Mucosa of stomach (tissue), 1 donor: ENCODE data around the gene KLF6.

ENCODE experiments used
- H3K27me3 ChIP-seq: one replicate; pipeline ENCODE4 v1.7.0; 2013; ENCODE audit warnings: mild to moderate bottlenecking, low read length; ENCODE audit not compliant: control insufficient read depth, insufficient read depth
- H3K36me3 ChIP-seq: one replicate; pipeline ENCODE4 v1.7.0; 2013; ENCODE audit warnings: low read length; ENCODE audit not compliant: control insufficient read depth, insufficient read depth
- H3K4me1 ChIP-seq: one replicate; pipeline ENCODE4 v1.7.0; 2013; ENCODE audit warnings: mild to moderate bottlenecking, low read length; ENCODE audit not compliant: control insufficient read depth, insufficient read depth
- H3K4me3 ChIP-seq: one replicate; pipeline ENCODE4 v1.7.0; 2013; ENCODE audit warnings: low read length
- H3K9ac ChIP-seq: one replicate; pipeline ENCODE4 v1.7.0; 2013; ENCODE audit warnings: mild to moderate bottlenecking, low read length, moderate library complexity
- H3K9me3 ChIP-seq: one replicate; pipeline ENCODE4 v1.7.0; 2013; ENCODE audit warnings: mild to moderate bottlenecking, low read length, moderate library complexity; ENCODE audit not compliant: control insufficient read depth
- donor health status: Pancreatic carcinoma.

Gene KLF6

DNA sequence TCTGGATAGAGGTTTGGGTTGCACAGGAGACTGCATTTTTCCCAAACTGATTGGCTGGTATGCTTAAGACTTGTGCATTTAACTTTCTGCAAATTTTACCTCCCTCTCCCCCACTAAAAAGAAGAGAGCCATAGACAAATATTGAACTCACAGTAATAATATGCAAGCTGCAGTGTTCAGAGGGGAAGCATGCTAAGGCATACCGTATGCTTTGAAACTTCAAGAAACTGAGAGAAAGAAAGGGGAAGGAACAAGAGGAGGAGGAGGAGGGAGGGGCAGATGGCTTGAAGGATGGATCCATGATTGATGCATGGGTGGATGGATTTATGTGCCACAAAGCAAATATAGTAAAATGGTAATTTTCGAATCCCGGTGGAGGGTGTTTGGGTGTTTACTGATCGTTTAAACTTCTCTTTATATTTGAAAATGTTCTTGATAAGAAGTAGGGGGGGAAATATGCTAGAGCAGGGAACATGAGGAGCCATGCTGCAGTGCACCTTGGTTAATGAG lies 7.8 kb upstream of the KLF6 start:
- Histone ChIP-seq H3K27me3 (no peaks in the 10 kb centered on the region), H3K4me3 (no peak overlapping the region), H3K4me1 (no peaks in the 10 kb centered on the region), H3K9me3 (no peaks in the 10 kb centered on the region), H3K36me3 (no peaks in the 10 kb centered on the region), H3K9ac (no peak overlapping the region)

DNA sequence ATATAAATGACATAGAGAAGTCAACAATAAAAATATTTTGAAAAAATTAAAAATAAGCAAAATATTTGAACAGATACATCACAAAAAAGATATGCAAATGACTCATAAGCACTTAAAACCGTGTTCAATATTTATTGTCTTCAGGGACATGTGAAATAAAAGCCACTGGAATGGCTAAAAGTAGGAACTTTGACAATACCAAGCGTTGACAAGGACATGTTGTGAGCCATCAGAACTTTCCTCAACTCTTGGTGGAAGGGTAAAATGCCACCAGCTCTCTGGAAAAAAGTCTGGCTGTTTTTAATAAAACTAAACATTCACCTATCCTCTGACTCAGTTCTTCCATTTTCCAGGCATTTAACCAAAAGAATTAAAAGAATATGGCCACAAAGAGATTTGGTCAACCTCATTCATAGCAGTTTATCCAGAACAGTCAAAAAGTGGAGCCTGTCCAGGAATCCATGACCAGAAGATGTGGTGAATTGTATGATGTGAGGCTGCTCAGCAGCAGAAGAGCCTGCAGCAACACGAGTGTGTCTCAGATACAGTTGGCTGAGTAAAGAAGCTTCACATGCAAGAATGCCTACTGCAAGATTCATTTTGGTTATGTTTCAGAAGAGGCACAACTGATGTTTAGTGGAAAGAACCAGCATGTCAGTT lies 7.1 kb upstream of the KLF6 start:
- no peak overlapping the region for H3K4me3 ChIP-seq
- no peaks in the 10 kb centered on the region for H3K27me3 ChIP-seq
- H3K4me1 ChIP-seq = no peaks in the 10 kb centered on the region
- no peak overlapping the region for H3K9ac ChIP-seq
- H3K9me3 ChIP-seq = no peaks in the 10 kb centered on the region
- no peaks in the 10 kb centered on the region for H3K36me3 ChIP-seq

DNA sequence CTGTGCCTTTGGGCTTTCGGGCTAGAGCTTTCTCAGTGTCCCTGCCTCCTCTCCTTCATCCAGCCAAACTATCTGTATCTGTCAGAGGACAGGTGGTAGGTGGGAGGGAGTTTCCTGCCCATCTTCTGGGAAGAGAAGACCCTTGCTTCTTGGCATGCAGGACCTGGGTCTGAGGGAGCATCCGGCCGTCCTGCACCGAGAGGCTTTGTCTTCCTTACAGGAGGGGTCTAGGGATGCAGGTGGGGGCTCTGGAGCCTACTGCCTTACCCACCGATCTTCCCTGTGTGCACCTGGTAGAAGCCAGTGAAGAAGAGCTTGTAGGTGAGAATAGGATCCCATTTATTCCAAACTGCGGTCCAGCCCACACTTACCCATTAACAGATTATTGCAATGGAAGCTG lies 5.8 kb upstream of the KLF6 start:
- Histone ChIP-seq H3K9me3 (no peaks in the 10 kb centered on the region), H3K27me3 (no peaks in the 10 kb centered on the region), H3K4me1 (peaks cover 7% of the 10 kb centered on the region), H3K36me3 (no peaks in the 10 kb centered on the region), H3K9ac (no peak overlapping the region), H3K4me3 (no peak overlapping the region)

DNA sequence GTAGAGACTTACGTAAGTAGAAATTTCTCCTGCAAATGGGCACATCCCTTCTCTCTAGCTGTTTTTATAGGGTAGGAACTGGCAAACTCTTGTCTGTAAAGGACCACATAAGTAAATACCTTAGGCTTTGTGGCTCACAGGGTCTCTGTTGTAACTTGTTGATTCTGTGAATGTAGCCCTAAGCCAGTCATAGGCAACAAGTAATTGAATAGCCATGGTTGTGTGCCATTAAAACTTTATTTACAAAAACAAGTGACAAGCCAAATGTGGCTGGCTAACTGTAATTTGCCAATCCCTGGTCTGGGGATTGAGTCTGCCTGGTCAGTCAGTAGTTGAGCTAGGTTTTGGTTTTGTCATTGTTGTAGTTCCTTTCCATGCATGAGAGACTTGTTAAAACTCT lies 5.3 kb upstream of the KLF6 start:
- Histone ChIP-seq H3K27me3 (no peaks in the 10 kb centered on the region), H3K4me1 (peaks cover 7% of the 10 kb centered on the region), H3K36me3 (no peaks in the 10 kb centered on the region), H3K4me3 (no peak overlapping the region), H3K9ac (no peak overlapping the region), H3K9me3 (no peaks in the 10 kb centered on the region)

DNA sequence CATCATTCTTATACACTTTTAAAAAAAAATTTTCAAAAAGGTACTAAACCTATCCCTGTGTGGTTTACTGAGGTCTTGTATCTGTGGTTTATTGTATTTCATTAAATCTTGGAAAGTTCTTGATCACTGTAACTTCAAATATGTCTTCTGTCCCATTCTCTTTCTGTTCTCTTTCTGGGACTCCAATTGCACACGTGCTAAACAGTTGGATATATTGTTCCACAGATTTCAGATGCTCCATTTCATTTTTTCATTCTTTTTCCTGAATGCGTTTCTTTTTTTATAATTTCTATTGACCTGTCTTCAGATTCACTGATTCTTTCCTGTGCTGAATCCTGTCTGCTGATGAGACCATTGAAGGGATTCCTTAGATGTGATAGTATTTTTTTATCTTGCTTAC lies 4.6 kb upstream of the KLF6 start:
- H3K36me3 ChIP-seq = no peaks in the 10 kb centered on the region
- no peaks in the 10 kb centered on the region for H3K27me3 ChIP-seq
- H3K9me3 ChIP-seq = no peaks in the 10 kb centered on the region
- no peak overlapping the region for H3K9ac ChIP-seq
- H3K4me3 ChIP-seq = no peak overlapping the region
- peaks cover 7% of the 10 kb centered on the region for H3K4me1 ChIP-seq

DNA sequence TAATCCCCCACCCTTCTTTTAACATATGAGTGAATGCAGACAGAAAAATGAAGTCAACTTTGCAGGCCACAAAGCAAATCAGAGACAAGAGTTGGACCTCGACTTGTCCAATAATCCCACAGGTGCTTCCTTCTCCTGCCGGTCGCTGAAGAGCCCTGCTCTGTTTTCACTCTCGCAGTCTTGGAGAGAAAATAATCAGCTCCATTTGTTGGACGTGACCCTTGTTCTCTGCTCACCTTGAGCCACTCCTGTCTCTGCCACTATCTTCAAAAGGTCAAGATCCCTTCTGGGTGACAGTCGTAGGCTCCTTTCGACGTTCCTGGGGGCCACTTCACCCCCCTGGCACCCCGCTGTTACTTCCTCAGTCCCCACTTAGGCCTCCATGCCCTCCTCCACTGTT lies 2.8 kb upstream of the KLF6 start:
- Histone ChIP-seq H3K9me3 (no peaks in the 10 kb centered on the region), H3K36me3 (no peaks in the 10 kb centered on the region), H3K4me3 (no peak overlapping the region), H3K27me3 (no peaks in the 10 kb centered on the region), H3K4me1 (peaks cover 7% of the 10 kb centered on the region), H3K9ac (no peak overlapping the region)

DNA sequence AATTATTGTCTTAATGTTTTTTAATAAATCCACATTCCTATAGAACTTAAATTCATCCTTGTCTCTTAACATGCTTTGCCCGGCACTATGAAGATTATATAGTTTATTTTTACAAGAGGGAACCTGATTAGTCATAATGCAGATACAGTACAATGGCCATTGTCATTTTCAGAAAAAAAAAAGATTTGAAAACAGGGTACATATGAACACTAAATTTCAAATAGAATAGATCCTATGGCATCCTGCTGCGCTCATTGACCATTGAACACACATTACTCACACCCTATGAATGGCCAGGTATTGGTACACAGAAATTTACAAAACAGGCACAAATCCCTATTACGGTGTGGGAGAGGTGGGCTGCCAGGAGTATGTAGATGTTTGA lies 2.0 kb upstream of the KLF6 start:
- Histone ChIP-seq H3K27me3 (no peaks in the 10 kb centered on the region), H3K36me3 (peaks cover 1% of the 10 kb centered on the region), H3K4me3 (no peak overlapping the region), H3K9ac (no peak overlapping the region), H3K9me3 (no peaks in the 10 kb centered on the region), H3K4me1 (peaks cover 7% of the 10 kb centered on the region)

DNA sequence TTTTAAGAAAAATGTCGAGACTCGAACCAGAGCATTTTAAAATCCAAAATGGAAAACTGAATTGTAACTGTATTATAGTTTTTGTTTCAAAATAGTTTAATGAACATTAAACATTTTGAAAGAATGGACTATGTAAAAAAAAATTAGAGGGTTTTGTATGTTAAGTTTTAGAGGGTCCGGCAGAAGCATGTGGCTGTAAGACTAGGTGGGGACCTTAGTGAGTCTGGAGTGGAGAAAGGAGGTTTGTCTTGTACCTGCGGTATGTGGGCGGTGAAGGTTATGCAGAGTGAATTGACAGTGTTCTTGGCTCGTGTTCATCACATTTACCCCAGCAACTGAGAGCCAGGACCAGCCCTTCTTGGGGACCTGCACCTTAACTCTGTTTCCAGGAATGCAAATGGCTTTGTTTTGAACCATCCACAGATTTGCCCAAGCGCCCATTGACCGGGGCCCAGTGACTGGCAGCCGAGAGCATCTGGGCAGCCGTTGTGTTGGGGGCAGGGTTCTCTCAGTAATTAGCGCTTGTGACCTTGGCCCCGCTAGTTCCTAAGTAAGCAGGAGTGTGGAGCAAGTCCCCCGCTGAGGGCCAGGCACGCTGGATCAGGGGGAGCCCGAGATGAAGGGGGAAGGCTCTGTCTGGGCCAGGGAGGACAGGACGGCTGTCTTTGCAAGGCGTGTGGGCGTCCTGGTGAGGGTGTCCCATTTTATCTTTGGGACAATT lies 1.4 kb upstream of the KLF6 start:
- Histone ChIP-seq H3K36me3 (peaks cover 7% of the 10 kb centered on the region), H3K4me1 (peaks cover 10% of the 10 kb centered on the region), H3K9me3 (no peaks in the 10 kb centered on the region), H3K9ac (peak overlapping the region; percentile 99), H3K4me3 (peak overlapping the region; percentile 68), H3K27me3 (no peaks in the 10 kb centered on the region)

DNA sequence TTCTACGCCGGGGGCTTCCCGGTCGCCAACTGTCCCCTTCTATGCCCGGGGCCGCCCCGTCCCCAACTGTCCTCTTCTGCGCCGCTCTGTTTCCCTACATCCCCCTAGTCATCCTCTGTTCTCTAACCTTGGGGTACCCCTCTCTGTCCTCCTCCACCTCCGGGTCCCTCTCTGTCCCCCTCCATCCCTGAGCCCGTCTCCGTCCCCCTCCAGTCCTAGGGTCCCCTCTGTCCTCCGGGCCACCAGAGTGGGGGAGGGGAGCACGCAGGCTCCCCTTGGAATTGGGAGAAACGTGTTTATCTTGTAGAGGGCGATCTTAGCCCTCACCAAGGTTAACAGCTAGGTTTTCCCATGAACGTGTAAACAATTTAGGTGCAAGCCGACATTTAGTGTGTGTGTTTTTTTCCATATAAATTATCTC lies 852 bp upstream of the KLF6 start:
- Histone ChIP-seq H3K4me1 (peaks cover 16% of the 10 kb centered on the region), H3K9me3 (no peaks in the 10 kb centered on the region), H3K9ac (peak overlapping the region; percentile 99), H3K27me3 (no peaks in the 10 kb centered on the region), H3K4me3 (peak overlapping the region; percentile 68), H3K36me3 (peaks cover 13% of the 10 kb centered on the region)

DNA sequence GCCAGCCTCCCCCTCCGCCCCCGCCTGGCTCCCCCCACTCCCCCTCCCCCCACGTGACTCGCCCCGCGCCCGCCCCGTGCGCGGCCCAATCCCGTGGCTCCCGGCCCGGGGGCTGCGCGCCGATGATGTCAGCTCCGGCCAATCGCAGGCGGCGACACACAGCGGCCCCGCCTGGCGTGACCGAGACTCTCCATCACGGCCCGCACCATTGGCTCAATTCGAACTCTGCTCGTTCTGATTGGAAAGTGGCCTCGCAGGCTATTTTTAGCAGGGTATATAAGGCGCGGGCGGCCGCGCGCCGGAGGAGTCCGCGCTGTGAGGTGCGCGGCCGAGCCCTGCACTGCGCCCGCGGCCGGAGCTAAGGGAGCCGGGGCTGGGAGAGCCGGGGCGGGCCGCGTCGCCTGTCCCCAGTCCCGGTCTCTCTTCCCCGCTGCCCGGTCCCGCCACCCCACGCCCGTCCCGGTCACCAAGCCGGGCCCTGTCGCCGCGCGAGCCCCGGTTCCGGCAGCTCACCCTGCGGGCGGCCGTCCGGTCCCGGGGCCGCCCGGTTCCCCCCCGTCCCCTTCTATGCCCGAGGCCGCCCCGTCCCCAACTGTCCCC lies 342 bp upstream of the KLF6 start:
- Histone ChIP-seq H3K4me1 (peaks cover 21% of the 10 kb centered on the region), H3K9me3 (no peaks in the 10 kb centered on the region), H3K27me3 (no peaks in the 10 kb centered on the region)

DNA sequence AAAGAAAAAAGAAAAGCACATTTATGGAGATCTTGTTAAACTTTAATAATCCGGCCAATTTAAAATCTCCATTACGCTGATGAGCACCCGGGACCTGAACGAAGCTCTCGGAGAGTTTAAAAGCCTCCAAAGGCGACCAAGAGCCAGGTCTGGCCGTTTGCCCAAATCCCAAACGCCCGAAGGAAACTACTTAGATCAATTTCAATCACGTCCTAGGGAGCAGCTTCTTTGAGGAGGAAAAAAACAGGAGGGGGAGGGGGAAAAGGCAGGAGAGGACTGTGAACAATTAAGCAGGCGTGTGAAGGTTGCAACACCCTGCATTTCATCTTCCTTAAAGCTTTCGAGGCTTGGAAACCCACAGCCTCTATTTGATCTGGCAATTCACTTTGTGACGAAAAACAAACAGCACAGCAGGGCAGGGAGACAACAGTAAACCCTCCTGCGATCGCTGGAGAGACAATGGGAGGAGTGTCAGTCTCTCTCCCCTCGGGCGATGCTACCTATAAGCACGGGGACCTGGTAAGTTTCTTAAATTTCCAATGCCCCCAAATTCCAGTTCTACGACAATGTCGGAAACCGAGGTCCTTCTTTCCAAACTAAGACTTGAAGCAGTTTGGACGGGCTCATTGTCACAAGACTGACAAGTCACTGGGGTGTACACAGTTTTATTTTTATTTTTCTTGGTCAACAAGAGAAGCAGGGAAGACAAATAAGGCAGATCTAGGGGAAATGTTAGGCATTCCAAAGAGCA lies 1.2 kb downstream of the KLF6 start:
- Histone ChIP-seq H3K36me3 (peaks cover 31% of the 10 kb centered on the region), H3K4me1 (peaks cover 36% of the 10 kb centered on the region), H3K27me3 (no peaks in the 10 kb centered on the region), H3K4me3 (peak overlapping the region; percentile 78), H3K9ac (peak overlapping the region; percentile 97), H3K9me3 (no peaks in the 10 kb centered on the region)

More for the DNA sequence above, 342 bp upstream of the KLF6 start:
- peak overlapping the region; percentile 99 for H3K9ac ChIP-seq
- H3K4me3 ChIP-seq = peak overlapping the region; percentile 68
- H3K36me3 ChIP-seq = peaks cover 18% of the 10 kb centered on the region

DNA sequence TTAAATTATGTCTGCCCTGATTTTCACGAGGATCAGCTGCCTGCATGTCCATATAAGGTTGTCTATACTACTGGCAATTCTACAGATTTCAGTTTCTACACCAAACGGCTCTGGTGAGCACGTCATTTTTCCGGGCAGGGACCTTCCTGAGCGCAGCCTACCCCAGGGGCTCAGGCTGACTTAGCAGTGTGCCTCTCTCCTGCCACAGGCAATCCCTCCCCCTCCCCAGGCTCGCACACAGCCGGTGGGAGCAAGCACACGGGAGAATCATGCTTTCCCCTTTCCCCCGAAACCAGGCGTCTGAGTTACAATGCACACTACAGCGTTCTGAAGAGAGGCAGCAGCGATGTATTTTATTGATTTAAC lies 1.7 kb downstream of the KLF6 start:
- no peaks in the 10 kb centered on the region for H3K9me3 ChIP-seq
- peaks cover 31% of the 10 kb centered on the region for H3K36me3 ChIP-seq
- H3K27me3 ChIP-seq = no peaks in the 10 kb centered on the region
- peaks cover 42% of the 10 kb centered on the region for H3K4me1 ChIP-seq
- peak overlapping the region; percentile 97 for H3K9ac ChIP-seq
- H3K4me3 ChIP-seq = peak overlapping the region; percentile 78
